NB4 (cell line): Measurements from ENCODE around the gene BAHCC1.

Experiments used
- CTCF ChIP-seq: IDR thresholded peaks from one replicate; pipeline ENCODE4 v1.5.1; 2012; ENCODE audit warnings: low read depth, low read length
- MAX ChIP-seq: IDR thresholded peaks from 2 replicates; pipeline ENCODE4 v1.6.1; 2011; ENCODE audit warnings: low read depth, low read length
- POLR2A ChIP-seq: IDR thresholded peaks from 2 replicates; pipeline ENCODE4 v1.6.1; 2011; ENCODE audit warnings: mild to moderate bottlenecking; ENCODE audit not compliant: insufficient read length; ENCODE audit errors: extremely low read depth

GRCh38 chr17:81390029-81390872 is 5.0 kb upstream of the BAHCC1 start:
- TF ChIP-seq CTCF (no peak), POLR2A (no peak), MAX (no peak)
